Germinal center (tissue), 1 donor: ENCODE data around the gene OR11A1.
"Not testable (repeated sequence)": the region's sequence is repeated elsewhere in the genome, so short reads cannot be mapped to it uniquely, and the experiment has no call there.

Experiments used
- DNase-seq: peaks from one replicate; pipeline ENCODE4 v3.0.0; 2012; ENCODE audit warnings: mixed read lengths, low spot score

Gene OR11A1

DNA sequence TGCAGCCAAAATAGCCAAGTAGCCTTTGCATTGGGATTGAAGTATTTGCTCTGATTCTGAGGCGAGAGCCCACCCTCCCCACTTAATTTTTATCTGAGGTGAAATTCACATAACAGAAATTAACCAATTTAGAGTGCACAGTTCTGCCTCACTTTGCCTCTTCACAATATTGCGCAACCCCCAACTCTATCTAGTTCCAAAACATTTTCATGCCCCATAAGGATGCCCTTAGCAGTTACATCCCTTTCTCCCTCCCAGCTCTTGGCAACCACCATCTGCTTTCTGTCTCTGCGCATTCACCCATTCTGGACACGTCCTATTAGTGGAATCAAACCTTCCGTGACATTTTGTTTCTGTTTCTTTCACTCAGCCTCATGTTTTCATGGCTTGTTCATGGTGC lies 21.9 kb upstream of the OR11A1 start:
- no peak for DNase-seq

DNA sequence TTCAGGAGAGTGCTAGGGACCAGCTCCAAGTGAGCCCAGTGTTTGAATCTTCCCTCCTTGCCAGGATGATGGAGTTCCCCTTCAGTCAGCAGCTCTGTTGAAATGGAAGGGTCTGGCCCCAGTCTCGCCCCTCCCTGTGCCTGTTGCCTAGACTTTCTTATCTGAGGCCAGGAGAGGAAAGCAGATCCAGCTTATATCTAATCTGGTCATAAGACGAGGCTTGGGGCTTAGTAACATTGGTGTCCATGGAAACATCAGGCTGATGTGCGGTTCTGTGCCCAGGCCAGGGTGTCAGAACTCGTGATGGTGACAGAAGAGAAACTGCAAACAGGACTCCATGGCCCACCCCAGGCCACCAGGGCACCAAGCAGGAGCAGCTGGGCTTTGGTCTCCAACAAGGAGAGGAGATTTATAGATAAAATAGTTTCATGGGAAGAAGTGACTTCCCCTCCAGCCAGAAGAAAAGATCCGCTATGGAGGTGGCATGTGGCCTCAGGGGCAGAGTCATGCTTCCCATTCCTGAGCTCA lies 21.1 kb upstream of the OR11A1 start:
- no peak for DNase-seq

DNA sequence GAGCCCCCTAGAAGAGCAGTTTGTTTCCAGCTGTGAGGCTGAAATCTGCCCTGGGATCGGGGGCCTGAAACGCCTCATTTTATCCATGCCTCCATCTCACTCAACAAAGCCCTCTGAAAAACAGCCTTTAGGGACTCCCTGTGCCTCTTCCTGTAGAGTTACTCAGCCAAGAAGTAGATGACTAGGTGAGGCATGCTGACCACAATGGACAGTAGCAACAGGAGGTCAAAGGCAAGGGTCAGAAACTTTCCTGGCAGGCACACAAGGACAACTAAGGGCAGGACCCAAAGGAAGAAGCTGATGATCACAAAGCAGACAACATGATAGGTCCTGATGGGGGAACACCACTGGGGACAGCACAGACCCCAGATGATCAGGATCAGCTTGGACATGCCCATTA lies 18.1 kb upstream of the OR11A1 start:
- no peak for DNase-seq

DNA sequence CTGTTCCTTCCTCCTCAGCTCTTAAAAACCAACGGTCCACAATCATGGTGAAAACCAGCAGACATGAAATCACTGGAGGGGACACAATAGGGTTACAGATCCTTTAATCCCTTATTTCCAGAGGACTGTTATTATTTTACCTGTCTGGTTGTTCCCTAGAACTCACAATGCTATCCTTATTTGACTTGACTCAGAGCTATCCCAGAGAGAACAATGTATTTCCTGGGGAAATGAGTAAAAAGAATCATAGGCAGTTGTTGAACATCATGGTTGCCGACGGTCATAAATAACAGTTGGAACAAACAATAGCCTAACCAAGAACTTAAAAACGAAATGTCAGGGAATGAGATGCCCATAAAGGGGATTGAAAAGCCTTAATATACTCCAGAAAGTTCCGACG lies 9.4 kb upstream of the OR11A1 start:
- no peak for DNase-seq

DNA sequence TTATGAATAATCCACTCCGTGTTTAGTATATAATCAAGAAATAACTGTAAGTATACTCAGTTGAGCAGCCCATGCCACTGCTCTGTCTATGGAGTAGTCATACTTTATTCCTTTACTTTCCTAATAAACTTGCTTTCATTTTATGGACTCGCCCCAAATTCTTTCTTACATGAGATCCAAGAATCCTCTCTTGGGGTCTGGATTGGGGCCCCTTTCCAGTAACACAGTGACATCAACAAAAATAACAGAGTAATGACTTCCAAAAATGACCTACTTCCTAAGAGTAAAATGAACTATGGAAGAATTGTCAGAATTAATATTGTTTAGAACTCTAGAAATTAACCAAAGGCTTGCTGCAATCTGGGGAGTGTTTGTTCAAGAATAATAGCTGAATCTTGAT lies 8.9 kb upstream of the OR11A1 start:
- DNase-seq = no peak

DNA sequence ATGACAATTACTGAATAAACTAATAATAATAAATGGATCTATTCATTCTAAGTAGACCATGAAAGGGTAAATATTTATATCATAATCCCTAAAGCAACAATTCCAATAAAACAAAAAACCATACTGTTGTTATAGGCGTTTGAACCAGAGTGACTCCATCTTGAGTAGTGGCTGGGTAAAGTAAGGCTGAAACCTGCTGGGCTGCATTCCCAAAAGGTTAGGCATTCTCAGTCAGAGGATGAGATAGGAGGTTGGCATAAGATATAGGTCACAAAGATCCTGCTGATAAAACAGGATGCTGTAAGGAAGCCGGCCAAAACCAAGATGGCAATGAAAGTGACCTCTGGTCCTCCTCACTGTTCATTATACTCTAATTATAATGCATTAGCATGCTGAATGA lies 8.4 kb upstream of the OR11A1 start:
- DNase-seq = no peak

DNA sequence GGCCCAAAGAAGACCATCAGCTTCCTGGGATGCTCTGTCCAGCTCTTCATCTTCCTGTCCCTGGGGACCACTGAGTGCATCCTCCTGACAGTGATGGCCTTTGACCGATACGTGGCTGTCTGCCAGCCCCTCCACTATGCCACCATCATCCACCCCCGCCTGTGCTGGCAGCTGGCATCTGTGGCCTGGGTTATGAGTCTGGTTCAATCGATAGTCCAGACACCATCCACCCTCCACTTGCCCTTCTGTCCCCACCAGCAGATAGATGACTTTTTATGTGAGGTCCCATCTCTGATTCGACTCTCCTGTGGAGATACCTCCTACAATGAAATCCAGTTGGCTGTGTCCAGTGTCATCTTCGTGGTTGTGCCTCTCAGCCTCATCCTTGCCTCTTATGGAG lies 5.2 kb upstream of the OR11A1 start:
- no peak for DNase-seq

DNA sequence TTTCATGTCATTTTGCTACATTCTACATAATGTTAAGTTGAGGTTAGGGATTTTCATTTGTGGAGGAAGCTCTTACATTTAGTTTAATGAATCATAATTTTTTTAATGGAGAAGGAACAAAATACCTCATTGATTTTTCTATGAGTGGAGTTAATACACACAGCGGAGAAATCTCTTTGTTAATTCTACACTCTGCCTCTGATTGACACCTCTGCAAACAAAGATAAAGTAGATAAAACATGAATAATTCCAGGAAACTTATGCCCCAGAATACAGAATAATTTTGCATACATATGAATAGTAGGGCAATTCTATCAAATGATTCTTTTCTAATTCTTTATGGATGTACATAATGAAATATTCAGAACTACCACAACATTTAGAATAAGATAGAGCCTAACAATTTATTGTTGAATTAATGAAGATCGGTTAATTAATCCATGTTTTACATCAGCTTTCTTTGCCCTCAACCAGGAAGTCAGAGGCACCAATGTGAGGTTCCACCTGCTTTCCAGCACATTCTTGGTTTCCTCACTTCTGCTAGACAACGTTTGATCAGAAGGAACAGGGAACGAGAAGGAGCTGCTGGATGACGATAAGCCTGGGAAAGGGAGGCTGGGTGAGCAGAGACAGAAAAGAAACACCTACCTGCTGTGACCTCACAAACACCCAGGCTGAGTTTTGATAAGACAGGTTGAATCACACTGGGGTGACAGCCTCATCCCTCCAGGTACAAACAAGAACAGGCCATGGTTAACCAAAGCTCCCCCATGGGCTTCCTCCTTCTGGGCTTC lies 4.3 kb upstream of the OR11A1 start:
- DNase-seq = no peak

DNA sequence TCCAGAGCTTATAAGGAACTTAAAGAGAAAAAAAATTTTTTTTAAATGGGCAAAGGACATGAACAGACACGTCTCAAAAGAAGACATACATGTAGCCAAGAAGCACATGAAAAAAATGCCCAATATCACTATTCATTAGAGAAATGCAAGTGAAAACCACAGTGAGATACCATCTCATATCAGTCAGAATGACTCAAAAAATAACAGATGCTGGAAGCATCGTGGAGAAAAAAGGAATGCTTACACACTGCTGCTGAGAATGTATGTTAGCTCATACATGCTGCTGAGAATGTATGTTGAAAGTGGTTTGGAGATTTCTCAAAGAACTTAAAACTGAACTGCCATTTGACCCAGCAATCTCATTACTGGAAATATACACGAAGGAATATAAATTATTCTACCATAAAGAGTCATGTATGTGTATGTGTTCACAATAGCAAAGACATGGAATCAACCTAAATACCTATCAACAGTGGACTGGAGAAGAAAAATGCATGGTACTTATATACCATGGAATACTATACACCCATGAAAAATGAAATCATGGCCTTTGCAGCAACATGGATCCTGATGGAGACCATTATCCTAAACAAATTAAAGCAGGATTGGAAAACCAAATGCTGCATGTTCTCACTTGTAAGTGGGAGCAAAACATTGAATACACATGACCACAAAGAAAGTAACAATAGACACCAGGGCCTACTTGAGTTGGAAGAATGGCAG lies 5.2 kb downstream of the OR11A1 start:
- no peak for DNase-seq

DNA sequence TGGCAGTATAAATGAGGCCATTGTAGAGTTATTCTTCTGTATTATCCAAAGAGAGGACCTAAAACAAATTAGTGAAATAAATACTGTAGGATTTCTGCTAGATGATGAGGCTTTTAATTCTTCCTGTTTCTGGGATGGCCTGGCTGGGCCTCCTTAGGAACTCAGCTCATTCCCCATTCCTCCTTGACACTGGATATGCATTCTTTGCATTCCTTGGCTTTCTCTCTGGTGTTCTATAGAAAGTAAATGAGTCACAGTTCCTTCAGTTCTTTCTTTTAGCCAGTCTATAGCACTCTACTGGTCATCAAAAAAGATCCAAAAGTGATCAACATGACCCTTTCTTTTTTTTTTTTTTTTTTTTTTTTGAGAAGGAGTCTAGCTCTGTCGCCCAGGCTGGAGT lies 9.2 kb downstream of the OR11A1 start:
- no peak for DNase-seq

DNA sequence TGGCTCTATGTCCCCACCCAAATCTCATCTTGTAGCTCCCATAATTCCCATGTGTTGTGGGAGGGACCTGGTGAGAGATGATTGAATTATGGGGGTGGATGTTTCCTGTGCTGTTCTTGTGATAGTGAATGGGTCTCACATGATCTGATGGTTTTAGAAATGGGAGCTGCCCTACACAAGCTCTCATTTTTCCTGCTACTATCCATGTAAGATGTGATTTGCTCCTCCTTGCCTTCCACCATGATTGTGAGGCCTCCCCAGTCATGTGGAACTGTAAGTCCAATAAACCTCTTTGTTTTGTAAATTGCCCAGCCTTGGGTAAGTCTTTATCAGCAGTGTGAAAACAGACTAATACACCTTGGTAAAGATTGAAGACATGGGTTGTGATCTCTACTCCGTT lies 12.8 kb downstream of the OR11A1 start:
- not testable (repeated sequence) for DNase-seq

DNA sequence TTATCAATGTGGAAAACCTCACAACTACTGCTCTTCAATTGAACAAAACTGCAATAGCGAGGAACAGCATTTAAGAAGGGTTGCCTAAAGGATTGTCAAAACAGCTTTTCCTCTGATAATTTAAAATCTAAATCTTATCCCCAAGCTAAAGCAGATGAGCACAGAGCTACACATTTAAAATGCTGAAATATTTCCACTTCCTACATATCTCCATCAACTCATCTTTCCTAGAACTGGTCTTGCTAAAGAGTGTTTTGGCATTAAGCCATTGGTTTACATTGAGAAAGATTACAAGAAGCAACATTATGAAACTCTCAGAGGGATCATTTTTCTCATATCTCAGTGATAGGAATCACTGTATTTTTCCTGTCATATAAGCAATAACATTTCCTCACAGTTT lies 14.2 kb downstream of the OR11A1 start:
- DNase-seq = no peak

DNA sequence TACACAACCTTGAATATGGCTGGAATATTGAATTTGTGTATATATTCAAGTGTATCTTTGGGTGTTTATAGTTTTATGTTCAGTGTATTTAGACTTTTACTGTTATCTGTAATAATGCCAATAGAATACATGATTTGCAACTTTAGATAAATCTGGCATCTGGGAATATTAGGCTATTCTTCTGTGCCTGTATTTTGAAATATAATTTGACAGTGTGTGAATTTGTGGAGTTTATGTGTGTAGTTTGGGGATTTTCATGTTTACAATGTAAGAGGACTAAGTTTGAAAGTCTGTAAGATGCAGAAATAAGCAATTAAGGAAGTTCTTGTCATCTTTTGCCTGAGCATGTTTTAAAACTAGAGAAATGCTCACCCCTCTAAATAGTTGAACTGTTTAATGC lies 17.9 kb downstream of the OR11A1 start, which contains the start of gene OR10C1:
OR10C1 (plus strand) TSS at position 301 of the 400 bp plus-strand sequence. CDS start 710 bp downstream, outside the sequence.
- no peak for DNase-seq

DNA sequence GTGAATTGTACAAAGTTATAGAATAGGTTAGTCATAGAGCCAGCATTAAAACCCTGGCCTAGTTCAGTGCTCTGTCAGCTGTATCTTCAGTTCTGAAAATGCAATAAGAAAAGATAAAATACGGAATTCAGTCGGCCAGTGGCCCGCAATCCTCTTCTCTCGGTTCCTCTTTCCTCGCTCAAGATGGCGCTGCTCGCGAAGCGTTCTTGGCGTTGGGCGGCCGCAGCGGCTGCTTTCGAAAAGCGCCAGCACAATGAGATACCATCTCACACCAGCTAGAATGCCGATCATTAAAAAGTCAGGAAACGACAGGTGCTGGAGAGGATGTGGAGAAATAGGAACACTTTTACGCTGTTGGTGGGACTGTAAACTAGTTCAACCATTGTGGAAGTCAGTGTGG lies 20.1 kb downstream of the OR11A1 start:
- not testable (repeated sequence) for DNase-seq

DNA sequence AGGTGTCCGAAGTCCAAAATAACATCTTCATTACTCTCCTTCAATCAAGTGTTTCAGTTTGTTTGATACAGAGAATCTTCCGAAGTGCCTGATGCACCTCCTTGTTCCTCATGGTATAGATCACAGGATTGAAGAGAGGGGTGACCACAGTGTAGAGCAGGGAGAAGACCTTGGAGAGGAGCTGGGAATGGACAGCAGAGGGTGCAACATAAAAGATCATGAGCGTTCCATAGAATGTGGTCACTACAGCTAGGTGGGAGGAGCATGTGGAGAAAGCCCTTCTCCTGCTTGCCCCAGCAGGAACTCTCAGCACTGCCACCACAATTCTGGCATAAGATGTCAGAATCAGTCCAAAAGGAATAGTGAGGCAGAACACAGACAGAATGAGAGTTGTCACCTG lies 30.2 kb downstream of the OR11A1 start:
- DNase-seq = no peak

DNA sequence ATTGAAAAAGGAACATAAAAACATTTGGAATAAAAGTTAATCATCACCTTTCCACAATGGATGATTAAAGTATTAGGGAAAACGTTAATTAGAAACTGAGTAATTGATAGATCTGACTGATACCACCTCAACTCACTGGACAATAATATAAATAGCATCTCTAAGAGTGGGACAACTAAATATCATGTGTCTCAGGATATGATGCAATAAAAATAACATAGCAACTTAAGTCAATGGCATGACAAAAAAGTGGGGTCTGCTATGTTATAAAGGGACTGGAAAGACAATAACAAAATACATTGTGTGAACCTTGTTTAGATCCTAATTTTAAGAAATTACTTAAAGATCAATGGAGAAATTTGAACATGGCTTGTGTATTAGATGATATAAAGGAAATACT lies 31.8 kb downstream of the OR11A1 start:
- no peak for DNase-seq

DNA sequence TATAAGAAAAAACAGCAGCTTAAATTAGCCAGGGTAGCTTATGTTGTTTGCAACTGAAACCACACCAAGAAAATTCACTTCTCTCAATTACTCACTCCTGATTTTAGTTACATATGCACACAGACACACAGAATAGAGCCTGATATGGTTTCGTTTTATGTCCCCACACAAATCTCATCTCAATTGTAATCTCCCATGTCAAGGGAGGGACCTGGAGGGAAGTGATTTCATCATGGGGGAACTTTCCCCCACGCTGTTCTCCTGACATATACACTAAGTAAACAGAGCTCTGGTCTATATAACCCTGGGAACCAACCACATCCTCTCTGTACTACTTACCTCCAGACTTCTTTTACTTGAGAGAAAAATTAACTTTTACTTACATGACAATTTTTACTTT lies 32.3 kb downstream of the OR11A1 start:
- no peak for DNase-seq

DNA sequence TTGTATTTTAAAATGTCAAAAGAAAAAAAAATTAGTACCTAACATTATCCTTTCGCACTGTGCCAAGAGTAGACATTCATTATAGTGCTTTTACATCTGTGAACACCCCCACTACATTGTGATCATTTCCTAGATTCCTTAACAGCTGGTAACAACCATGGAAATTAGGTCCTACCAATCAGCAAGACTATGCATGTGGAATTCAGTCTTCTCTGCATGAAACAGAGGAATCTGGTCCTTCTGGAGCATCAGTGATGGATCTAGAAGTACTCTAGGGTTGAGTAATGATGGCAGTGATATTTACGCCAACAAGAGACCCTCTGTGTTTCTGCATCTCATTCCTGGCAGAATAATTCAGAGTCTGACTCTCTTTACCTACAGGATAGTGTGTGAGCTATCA lies 32.7 kb downstream of the OR11A1 start:
- DNase-seq = no peak

DNA sequence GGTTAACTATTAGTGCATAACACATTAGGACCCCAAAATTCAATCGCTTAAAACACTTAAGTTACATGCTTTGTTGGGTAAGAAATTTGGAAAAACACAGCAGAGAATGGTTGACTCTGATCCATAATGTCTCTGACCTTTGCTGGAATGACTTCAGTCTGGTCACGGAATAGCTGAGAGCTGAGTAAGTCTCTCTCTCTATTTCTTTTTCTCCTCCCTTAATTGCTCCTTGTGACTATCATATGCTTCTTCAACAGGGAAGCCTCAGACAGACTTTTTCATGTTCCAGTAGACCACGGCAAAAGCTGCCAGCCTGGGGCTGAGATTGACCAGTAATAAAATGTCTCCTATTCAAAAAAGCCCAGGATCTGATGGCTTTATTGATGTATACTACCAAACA lies 37.4 kb downstream of the OR11A1 start:
- DNase-seq = no peak

DNA sequence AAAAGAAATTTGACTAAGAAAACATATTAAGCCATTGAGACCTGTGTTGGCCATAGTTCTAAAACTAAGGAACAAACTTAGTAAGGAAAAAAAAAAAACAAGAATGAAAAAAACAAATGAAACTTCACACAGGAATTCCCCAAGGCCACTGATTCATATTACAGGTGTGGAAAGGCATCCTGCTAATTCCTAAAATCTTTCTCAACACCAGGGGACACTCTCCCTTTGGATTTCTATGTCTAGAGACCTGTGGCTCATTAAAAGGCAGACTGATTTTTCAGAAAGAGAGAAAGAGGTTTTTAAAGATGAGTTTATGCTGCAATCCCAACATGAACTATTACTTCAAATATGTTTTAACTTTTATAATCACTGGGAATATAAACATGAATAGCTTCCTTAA lies 42.3 kb downstream of the OR11A1 start, which contains the start of gene OR12D1:
OR12D1 (plus strand) TSS at position 341 of the 400 bp plus-strand sequence.
- DNase-seq = no peak

DNA sequence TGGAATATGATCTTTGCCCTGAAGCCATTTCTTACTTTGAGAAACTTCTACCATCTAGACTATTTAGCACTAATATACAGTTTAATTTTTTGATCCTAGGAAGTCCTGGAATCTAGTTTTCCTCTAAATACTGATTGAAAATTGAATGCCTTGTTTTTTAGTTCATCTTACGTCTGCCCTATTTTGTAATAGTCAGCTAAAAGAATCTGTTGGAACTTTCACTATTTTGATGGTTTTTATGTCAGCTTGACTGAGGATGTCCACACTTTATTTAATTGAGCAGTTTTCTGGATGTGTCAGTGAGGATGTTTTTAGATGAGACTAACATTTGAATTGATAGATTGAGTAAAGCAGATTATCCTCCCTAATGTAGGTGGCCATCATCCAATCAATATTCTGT lies 53.1 kb downstream of the OR11A1 start:
- DNase-seq = no peak

DNA sequence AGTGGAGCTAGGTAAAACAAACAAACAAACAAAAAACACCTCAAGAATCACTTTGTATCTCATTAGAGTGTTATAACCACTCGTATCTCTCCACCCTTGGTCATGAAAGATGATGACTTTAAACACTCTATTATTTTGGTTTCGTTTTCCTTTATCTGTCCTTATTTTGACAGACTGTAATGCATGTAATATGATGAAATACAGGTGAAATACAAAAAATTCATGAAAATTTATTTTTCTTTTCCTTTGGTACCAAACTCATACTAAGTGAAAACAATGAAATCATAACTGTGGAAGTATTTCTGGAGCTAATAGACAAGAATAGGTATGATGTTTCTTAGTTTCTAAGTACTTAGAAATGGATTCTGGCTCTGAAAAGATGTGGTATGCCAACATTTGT lies 57.3 kb downstream of the OR11A1 start:
- no peak for DNase-seq

DNA sequence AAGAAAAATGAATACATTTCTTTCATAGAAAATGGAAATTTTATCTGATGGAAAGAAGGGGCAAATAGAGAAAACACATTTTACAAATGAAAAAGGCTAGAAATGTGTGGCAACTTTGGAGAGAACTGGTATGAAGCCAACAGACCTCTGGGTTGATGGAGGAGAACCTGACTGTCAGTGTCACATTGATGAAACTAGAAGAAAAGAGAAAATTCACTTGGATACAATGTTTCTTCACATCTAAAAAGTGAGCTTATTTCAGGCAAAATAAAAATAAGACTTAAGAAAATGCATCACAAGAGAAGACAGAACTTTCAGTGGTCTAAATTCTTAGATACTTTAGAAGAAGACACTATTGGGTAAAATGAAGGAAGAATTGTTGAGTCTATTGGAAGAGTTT lies 61.5 kb downstream of the OR11A1 start, which contains the start of gene OR12D2:
OR12D2 (plus strand) TSS at position 301 of the 400 bp plus-strand sequence. CDS start 1,069 bp downstream, outside the sequence.
- DNase-seq = no peak
